ENCODE measurements around the gene PCGF3.

DNA sequence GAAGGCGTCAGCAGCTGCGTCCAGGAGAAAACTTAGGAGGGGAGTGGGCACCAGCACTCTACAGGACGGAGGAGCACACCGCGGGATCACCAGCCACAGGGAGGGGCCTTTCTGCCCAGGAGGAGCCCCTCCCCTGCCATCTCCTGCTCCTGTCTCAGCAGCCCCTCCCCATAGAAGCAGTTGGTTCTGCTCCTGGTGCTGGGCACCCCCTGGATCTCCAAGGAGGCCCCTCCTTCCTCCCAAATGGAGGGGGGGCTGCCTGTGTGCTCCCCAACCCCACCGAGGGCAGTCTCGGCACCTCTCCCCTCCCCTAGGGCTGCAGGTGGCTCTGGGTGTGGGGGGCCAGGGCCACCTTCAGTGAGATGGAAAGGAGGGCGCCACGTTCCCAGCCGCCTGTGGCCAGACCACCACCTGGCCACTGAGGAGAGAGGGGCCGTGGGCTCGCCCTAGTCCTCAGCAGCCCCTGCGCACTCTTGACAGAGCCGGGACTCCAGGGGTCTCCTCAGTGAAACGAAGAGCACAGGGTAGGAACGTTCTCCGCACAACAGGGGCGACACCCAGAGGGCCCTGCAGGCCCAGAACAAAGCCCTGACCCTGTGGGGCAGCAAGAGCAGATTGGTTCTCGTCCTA, 82.5 kb downstream of the PCGF3 start:
- TF ChIP-seq CTCF (IDR thresholded peaks at IDR 0.05) = no peak
- no peak for TF ChIP-seq POLR2A (IDR thresholded peaks at IDR 0.05)
- TF ChIP-seq EP300 (IDR thresholded peaks at IDR 0.05) = no peak

All from tibial nerve (tissue), 4 donors.